Astrocyte of the cerebellum (primary cell): ENCODE data around the gene WDR49.

ENCODE experiments used
- DNase-seq: peaks from one replicate; pipeline ENCODE4 v3.0.0-alpha.2; 2011; ENCODE audit warnings: low read depth
- H3K4me3 ChIP-seq: 2 replicates; pipeline ENCODE4 v1.5.1; 2011; ENCODE audit warnings: mild to moderate bottlenecking, low read depth, low read length, moderate library complexity
- in situ Hi-C: cut with HindIII; loops from 2 replicates; pipeline ENCODE4 v1.10.0; 2017; ENCODE audit warnings: low sequenced_read_pairs
- TF ChIP-seq, protein P1 (sequence below): IDR thresholded peaks from 2 replicates; pipeline ENCODE4 v1.5.1; 2012; ENCODE audit warnings: low read length, low read depth, moderate library complexity, mild to moderate bottlenecking; ENCODE audit errors: missing control alignments

The WDR49 gene

DNA sequence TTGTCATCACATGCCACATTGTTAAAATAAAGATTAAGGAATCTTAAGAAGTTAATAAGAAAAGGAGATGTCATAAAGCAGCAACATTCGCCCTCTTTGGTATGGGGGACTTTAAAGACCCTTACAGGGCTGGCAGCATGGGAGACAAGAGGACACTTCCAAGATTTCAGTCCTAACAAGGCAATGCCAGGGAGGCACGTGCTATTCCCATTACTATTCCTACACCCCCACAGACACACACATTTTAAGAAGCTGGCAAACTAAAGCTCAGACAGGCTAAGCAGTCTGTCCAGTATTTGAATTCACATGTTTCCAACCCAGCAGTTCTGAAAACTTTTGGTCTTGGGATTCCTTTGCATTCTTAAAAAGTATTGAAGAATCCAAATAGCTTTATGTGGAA lies 80.8 kb downstream of the WDR49 start:
- in situ Hi-C loops: no loop called here
- TF ChIP-seq, protein P1, sequence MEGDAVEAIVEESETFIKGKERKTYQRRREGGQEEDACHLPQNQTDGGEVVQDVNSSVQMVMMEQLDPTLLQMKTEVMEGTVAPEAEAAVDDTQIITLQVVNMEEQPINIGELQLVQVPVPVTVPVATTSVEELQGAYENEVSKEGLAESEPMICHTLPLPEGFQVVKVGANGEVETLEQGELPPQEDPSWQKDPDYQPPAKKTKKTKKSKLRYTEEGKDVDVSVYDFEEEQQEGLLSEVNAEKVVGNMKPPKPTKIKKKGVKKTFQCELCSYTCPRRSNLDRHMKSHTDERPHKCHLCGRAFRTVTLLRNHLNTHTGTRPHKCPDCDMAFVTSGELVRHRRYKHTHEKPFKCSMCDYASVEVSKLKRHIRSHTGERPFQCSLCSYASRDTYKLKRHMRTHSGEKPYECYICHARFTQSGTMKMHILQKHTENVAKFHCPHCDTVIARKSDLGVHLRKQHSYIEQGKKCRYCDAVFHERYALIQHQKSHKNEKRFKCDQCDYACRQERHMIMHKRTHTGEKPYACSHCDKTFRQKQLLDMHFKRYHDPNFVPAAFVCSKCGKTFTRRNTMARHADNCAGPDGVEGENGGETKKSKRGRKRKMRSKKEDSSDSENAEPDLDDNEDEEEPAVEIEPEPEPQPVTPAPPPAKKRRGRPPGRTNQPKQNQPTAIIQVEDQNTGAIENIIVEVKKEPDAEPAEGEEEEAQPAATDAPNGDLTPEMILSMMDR: no peak
- no peak for DNase-seq
- no peak overlapping the region for H3K4me3 ChIP-seq

DNA sequence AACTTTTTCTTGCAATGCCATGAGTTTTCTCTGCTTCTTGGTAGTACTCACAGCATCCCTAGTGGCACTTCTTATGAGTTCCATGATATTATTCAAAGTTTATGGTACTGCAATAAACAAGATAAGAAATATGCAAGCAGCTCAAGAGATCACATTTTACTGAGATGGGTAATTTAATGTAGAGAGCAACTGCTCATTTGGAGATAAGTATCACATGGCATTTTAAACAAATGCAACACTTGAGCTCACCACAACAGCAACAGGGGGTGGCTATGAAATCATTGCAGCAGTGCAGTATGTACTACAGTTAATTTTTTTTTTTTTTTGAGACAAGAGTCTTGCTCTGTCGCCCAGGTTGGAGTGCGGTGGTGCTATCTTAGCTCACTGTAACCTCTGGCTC lies 85.1 kb downstream of the WDR49 start:
- no peak for DNase-seq
- H3K4me3 ChIP-seq: no peak overlapping the region
- in situ Hi-C loops: no loop called here
- TF ChIP-seq, protein P1: no peak

DNA sequence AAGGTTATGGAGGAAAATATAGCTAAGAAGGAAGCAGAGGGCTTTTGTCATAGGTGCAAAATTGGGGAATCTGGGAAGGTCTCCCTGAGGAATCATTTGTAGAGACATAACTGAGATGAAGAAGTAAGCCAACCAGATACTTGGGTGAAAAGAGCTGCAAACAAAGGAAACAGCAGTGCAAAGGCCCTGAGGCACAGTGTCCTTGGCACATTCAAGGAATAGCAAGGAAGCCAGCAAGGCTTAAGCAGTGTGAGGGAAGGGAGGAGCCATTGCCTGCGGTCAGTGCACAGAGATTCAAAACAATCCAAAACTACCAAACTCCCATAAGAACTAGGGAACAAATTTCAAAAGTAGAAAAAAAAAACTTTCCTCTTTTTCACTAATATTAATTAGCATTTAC lies 88.3 kb downstream of the WDR49 start:
- no peak for DNase-seq
- TF ChIP-seq, protein P1: no peak
- no peak overlapping the region for H3K4me3 ChIP-seq
- in situ Hi-C loops: no loop called here

DNA sequence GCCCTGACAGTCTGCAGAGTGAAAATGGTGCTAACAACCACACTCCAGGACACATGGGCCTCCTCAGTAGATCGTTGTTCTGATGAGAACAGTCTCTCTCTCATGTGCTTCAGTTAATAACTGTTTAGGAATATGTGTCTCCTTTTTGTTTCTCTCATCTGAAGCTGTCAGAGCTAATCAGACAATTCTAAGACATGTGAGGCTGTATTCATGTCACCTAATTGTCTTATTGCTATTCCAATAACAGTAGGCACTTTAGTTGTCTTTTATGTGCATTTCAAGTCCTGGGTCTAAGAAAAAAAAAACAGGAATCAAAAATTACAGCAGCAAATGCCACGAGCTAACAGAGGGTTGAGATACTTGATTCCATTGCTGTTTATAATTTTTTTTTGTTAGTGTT lies 89.1 kb downstream of the WDR49 start:
- in situ Hi-C loops: no loop called here

DNA sequence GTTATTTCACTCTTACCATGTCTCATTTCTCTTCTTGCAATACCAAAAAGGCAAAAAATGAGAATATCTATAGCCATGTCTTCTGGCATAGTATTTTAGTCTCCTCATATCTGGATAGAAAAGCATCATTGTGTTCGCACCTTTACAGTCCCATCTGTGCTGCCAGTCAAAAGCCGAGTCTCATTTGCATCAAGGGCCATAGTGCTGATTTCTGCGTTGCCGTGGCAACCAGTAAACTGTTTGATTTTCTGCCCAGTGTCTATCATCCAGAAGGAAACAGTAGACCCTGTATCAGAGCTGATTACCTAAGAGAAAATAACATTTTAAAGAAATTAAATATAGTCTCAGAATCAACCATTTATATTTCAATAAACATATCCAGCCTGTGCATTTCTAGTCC lies 93.8 kb downstream of the WDR49 start:
- DNase-seq: no peak
- in situ Hi-C loops: no loop called here
- TF ChIP-seq, protein P1: no peak

More for the DNA sequence above, 89.1 kb downstream of the WDR49 start:
- no peak overlapping the region for H3K4me3 ChIP-seq
- no peak for DNase-seq
- TF ChIP-seq, protein P1: no peak

DNA sequence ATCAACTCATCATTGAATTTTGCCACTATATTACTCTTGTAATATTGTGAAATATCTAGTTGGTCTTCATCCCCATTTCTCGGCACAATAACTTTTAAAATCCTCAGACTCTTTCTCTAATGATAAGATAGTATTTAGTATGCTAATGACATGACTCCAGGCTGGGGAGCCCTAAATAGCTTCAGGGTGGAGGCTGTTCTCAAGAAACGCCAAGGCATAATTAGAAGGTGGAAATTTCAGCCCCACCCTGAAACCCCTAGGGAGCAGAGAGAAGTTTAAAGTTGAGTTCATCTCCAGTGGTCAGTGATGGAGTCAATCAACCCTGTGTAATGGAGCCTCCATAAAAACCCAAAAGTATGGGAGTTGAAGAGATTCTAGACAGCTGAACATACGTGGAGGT lies 98.8 kb downstream of the WDR49 start:
- TF ChIP-seq, protein P1: no peak
- in situ Hi-C loops: no loop called here
- no peak overlapping the region for H3K4me3 ChIP-seq
- no peak for DNase-seq

More for the DNA sequence above, 93.8 kb downstream of the WDR49 start:
- H3K4me3 ChIP-seq: no peak overlapping the region

DNA sequence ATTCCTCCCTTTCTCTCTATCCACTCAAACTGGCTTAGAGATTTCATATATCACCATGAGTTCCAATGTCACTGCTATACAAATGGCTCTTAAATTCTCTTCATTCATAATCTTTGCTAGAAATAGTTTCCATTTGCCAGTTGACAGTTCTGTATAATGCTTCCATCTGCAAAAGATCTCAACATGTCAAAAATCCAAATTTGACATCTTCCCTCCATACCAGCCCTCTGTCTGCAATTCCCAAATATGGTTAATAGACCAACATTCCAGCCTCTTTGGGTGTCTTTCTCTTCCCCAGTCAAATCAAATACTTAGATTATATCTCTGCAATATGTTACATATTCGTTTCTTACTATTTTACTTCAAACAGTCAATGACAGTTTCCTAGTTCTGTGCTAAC lies 115.7 kb downstream of the WDR49 start:
- TF ChIP-seq, protein P1: no peak
- in situ Hi-C loops: no loop called here
- no peak overlapping the region for H3K4me3 ChIP-seq
- no peak for DNase-seq
